Measurements from ENCODE around the gene MPP4.
"Not testable (repeated sequence)": the region's sequence is repeated elsewhere in the genome, so short reads cannot be mapped to it uniquely, and the experiment has no call there.

The MPP4 gene

DNA sequence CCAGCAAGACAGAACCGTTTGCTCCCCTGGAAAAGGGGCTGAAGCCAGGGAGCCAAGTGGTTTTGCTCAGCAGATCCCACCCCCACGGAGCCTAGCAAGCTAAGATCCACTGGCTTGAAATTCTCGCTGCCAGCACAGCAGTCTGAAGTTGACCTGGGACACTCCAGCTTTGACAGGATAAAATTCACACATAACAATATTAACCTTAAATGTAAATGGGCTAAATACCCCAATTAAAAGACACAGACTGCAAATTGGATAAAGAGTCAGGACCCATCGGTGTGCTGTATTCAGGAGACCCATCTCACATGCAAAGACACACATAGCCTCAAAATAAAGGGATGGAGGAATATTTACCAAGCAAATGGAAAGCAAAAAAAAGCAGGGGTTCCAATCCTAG lies 27.2 kb downstream of the MPP4 start:
- not testable (repeated sequence) for DNase-seq (ENCODE audit: low read depth)

DNA sequence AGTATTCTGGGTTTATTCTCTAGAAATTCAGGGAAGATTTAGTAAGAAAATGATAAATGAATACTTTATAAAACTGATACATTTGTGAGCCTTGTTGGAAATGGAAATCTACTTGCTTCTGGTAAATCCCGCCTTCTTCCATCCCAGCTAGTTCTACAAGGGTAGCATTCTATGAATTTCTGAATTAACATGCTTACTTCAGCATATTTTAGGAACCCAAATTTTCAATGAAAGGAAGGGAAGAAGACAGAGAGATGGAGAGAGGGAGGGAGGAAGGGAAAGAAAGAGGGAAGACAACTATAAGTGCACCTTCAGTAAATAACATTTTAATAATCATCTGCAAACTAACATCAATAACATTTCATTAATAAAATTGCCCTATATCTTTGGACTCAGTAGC lies 28.6 kb downstream of the MPP4 start:
- no peak for DNase-seq (ENCODE audit: low read depth)

DNA sequence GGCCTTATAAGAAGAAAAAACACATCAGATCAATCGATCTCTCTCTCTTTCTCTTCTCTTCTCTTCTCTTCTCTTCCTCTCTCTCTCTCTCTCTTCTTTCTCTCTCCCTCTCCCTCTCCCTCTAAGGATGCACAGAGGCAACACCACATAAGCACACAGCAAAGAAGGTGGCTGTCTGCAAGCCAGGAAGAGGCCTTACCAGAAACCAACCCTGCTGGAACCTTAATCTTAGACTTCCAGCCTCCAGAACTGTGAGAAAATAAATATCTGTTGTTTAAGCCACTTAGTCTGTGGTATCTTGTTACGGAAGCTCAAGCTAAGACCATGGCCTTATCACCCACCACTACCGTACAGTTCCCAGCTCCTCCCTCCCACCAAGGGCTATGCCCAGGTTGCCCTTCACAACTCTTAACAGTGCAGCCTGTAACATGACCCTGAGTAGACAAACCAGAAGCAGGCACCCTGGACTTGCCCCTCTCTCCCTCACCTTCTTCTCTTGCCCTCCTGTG lies 30.0 kb downstream of the MPP4 start:
- no peak for DNase-seq (ENCODE audit: low read depth)

DNA sequence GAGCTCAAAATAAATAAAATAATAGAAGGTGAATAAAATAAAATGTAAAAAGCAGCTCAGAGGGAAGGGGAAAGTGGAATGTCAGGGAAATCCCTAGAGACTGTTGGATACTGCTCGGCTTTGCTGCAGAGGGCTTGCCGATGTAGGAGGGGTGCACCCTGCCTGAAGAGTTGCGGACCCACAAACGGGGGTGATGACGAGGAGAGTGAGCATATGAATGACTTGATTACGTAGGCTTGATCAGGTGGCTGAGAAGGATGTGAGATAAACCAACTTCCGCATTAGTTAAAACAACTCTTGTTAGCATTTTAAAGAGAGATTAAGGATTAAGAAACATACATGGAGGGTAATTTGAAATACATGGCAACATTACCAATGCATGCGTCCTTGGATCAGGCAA lies 34.1 kb downstream of the MPP4 start:
- DNase-seq (ENCODE audit: low read depth), result no peak

DNA sequence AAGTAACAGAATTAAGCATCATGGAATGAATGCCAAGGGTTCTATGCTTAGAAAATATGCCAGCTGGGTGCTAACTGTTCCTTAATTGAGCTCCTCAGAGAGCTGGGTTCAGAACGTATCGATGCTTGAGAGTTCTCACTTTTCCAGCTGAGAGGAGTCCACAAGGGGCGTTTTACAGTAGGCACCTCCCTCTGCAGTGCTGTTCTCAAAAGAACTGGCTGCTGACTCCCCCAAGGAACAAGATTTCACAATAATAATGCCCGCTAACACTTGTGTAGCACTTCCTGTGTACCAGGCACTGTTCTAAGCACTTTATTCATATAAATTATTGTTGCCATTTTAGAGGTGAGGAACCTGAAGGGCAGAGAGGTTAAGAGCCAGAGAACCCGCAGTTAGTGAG lies 37.1 kb downstream of the MPP4 start:
- no peak for DNase-seq (ENCODE audit: low read depth)

DNA sequence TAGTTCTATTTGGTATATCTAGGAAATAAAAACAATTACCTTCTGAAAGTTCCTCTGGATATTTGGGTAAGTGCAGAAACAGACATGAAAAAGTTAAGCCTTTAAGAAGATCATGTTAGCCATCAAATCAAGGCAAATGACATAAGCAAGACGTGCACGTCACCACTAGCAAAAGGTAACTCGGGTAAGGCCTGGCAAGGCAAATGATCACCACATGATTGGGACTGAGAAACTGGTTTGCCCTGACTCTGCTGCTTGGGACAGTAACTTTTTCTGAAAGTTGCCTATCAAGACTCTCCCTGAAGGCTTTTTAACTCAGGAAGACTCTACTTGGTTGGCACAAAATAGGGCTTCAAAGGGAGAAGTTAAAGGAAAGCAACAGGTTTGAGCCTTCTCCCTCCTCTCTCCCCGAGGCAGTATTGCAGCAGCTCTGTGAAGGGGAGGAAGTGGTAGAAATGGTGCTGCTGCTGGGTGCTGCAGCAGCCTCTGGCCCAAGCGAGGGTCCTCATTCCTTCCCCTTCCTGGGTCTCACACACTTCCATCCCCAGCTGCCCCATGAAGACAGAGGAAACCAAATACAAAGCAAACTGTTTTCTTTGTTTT lies 38.0 kb downstream of the MPP4 start:
- DNase-seq (ENCODE audit: low read depth), result no peak

DNA sequence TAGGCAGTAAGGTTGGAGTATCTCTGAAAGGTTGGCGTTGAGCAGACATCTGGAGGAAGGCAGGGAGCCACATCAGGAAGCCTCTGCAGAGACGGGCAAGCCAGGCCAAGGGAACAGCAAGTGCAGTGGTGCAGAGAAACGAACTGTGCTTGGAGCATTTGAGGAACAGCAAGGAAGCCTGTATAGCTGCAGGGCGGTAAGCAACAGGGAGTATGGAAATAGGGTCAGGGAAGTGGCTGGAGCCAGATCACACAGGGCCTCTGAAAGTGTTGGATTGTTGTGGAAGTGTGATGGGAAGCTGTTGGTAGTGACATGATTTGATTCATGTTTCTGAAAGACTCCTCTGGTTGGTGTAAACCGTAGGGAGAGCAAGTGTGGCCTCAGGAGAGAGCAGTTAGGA lies 41.7 kb downstream of the MPP4 start:
- DNase-seq (ENCODE audit: low read depth), result no peak

DNA sequence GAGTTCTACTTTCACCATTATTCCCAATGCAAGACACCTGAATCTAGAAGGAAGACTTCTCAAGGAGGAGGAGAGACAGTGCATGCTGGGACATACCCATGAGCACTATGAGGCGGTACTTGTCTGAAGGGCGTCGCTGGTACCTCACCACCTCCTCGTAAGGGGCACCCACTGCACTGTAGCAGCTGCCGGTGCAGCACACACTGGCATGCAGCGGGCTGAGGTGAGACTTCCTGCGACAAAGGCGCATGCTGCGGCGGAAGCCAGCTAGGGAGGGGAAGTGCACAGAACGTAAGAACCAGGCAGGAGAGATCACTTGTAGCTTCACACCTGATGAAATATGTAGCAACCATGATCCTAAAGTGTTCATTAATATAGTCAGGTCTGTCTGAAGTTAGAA lies 42.3 kb downstream of the MPP4 start:
- DNase-seq (ENCODE audit: low read depth), result no peak

DNA sequence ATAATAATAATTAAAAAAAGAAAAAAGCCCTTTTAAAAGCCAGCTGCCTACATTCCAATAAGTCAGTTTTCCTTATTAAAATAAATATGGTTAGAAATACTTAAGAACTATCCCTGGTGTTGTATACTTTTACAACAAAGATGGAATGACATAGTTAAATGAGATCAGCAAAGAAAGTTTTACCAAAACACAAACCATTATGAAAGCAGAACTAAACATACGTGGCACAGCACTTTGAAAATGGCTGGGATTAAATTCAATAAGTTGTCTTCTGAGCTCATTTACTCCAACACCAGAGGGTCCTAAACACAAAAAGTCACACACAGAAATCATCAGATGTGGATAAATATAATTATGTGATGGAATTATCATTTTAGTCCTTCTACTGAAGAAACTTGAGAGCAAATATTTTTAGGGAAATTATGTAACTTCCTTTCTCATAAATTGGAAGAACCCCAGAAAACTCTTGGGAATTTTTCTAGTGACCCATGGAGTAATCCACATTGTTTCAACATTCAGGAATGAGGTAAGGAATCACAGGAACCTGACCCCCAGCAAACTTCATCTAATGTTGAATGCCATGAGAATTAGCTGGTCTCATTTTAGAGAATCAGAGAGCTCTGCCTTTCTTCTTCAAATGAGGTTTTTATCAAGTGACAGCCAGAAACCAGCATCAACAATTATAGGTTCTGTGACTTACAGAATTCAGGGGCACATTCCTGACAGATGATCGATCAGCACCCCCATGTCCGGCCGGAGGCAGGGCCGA lies 43.6 kb downstream of the MPP4 start:
- no peak for DNase-seq (ENCODE audit: low read depth)

DNA sequence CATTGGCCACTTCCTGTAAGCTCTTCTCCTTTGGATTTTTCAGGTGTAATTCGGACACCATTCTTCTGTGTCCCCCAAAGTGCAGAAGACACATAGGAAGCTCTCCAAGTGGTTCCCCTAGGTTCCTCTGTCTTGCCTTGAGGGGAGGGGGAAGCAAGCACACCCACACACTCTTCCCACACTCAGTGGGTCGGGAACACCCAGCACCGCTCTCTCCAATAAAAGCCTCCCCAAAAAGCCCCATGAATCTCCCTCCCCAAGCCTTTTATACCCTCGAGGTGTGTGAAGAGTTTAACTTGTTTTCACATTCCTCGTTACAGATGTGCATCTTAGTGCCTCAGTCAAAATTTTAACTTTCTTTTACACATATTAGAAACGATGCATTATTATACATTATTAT lies 45.2 kb downstream of the MPP4 start:
- DNase-seq (ENCODE audit: low read depth), result no peak

DNA sequence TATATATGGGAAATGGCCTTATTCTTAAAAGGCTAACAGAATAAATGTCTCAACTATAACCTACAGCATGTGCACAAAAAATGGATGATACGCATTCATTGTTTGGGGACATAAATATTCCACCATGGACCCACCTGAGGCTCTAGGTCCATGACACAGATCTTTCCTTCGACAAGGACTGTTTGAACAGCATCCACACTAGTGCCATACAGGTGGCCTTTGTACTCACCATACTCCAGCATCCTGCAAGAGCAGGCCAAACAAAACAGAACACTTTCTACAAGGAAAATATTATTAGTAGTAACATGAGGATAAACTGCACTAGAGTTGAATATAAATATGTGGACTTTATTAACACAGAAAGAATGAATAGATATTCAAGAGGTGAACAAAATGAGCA lies 49.0 kb downstream of the MPP4 start:
- no peak for DNase-seq (ENCODE audit: low read depth)

DNA sequence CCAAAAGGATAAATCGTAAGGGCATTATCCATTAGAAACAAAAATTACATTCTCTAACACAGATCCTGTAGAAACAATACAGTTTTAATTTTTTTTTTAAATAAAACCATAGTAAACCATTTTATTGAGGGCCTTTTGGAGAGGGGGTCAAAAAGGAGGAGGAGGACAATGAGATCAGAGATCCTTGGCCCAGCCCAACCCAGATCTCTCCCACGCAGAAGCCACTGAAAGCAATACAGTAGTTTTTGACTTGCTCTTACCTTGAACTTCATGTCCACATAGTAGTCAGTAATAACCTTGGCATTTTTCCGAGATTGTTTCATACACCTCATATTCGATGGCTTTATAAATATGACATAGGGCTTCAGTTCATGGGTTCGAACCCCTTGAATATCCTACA lies 51.0 kb downstream of the MPP4 start:
- DNase-seq (ENCODE audit: low read depth), result no peak

DNA sequence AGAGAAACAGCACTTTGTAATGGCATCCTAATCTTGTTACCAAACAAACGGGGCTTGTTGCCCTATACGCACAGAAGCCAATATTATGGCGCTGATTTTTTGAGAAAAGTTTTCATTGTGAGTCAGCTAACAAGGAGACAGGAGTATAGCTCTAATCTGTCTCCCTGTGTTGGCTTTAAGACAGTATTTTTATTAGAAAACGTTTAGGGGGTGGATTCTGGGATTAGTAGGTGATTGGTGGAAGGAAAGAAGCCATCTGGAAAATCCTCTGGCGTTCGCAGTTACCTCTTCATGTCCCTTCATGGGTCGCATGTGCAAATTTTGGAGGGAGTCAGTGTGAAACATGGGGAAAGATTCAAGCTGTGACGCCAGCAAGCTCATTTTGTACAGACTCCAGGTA lies 54.4 kb downstream of the MPP4 start:
- DNase-seq (ENCODE audit: low read depth), result no peak

DNA sequence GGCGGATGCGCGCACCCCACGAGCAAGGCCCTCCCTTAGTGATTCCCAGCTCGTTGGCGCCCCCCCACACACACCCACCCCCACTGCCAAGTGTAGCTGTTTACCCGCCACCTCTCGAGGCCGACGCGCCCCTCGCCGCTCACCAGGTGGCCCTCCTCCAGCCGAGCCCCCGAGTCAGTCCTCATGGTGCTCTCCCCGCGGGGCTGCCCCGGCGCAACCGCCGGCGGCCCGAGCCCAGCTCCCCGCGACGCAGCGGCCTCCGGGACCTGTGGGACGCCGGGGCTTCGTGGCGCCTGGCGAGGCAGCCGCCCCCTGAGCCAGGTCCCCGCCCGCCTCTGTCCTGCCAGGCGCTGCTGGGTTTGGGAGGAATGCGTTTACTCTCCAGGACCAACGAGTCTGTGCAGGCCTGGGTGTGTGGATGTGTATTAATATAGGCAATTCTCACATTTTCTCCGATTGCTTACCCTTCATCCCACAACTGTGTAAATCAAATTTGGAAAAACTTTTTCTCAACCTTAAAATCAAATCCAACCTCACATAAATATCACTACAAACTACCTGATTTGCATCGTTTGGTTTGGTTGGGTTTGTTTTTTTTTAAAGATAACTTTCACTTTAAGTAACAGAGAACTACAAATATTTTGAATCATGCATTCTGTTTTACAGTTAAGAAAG lies 55.1 kb downstream of the MPP4 start, which contains the start of gene TMEM237:
Gene TMEM237 (minus strand): TSS at position 288 of the 675 bp plus-strand sequence. CDS start 103 bp downstream, at position 185.
- peak; percentile 24 for DNase-seq (ENCODE audit: low read depth)

DNA sequence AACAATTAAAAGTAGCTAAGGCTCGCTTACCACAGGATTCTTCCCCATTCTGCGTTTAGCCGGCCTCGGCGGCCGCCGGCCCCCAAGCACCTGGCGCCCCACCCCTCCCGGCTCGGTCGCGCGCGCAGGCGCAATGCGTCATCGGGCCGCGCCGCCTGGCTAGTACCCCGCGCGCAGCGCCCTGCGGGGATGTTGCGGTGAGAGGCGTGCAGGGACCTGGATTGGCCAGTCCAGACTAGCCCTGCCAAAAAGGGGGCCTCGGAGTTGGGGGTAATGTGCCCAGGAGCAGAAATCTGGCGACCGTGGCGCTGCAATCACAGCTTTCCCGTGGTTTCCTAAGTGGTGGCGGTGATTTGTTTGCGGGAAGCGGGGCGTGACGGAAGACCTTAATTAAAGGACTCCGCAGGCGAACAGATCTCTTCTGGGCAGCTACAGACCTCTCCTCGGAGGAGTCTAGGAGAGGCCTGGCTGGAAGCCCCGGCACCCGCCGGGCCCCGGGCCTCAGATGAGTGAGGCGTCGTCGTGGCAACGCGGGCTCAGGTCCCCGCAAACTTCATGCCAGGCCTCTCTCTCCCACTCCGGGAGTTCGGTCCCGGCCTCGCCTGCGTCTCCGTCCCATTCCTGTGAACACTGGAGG lies 55.7 kb downstream of the MPP4 start:
- peak; percentile 71 for DNase-seq (ENCODE audit: low read depth)

DNA sequence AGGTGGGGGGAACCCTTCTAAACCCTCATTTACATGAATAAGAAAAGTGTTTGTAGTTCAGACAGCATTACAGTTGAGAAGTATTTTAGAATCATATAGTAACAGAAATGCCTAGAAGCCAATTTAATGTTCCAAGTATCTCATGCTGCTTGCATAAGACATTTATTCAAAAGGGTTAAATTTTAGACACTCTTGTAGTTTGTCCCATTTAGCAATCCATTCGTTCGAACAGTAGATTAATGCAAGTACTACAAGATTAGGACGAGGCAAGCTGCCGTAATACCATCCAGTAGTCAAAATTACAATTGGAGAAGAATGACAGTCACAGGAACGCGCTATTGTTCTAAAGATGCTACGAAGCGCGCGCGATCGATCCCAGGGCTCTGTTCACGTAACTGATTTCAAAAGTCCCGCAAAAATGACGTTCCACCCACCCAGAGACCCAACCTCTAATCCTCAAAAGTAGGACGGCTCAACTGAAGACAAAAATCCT lies 56.3 kb downstream of the MPP4 start:
- no peak for DNase-seq (ENCODE audit: low read depth)

DNA sequence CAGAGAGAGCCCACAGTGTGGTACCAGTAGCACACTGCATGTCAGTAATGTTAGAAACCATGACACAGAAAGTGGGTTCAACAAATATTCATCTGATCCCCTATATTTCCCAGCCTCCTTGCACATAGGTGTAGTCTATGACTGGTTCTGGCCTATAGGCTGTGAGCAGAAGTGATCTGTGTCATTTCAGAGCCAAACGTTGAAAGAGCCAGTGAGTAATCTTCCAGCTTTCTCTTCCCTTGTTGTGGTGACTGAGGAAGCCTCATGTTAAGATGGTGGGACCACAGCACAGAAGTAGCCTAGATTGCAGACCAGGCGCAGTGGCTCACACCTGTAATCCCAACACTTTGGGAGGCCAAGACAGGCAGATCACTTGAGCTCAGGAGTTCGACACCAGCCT lies 59.2 kb downstream of the MPP4 start:
- no peak for DNase-seq (ENCODE audit: low read depth)

DNA sequence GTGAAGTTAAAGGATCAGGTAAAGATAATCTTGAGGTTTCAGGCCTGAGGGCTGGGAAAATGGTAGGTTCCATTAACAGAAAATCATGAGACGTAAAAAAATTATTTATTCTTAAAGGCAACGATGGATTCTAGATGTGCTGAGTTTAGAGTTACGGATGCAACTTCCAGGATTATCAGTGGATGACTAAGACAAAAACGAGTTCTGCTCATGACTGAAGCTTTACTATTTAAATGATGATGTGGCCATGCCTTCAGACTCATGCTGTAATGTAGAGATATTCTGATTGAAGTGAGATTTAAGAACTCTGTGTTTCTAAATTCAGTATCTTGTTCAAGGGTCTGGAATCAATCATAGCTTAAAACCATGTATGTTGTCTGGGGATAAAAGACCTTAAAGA lies 60.1 kb downstream of the MPP4 start:
- no peak for DNase-seq (ENCODE audit: low read depth)

DNA sequence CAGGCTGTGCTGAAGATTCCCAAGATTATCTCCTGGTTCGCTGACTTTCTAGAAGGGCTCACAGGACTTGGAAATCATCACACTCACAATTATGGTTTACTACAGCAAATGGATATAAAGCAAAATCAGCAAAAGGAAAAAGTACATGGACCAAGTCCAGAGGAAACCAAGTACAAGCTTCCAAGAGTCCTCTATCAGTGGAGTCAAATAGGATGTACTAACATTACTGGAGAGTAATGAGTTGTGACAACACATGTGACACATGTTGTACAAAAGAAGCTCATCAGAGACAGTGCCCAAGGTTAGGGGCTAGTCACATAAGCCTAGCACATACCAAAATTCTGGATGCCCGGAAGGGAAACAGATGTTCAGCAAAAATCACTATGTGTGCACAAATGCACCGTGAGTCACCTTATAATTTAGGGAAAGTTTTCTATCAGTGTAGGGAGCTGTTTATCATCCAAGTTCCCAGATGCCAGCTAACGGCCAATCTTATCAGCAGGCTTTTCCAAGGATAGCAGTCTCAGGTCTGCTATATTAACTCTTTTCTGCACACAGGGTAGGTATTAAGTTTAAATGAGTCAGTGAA lies 64.7 kb downstream of the MPP4 start:
- DNase-seq (ENCODE audit: low read depth), result no peak

DNA sequence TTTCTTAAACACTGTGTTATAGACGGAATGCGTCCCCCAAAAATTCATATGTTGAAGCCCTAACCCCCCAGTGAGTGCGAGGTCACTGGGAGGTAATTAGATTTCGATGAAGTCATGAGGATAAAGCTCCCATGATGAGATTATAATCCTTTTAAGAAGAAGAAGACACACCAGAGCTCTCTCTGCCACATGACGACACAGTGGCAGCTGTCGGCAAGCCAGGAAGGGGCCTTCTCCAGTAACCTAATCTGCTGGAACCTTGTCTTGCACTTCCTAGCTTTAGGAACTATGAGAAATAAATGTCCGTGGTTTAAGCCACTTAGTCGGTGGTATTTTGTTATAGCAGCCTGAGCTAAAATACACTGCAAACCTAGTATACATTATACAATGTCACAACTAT lies 67.4 kb downstream of the MPP4 start:
- DNase-seq (ENCODE audit: low read depth), result no peak

DNA sequence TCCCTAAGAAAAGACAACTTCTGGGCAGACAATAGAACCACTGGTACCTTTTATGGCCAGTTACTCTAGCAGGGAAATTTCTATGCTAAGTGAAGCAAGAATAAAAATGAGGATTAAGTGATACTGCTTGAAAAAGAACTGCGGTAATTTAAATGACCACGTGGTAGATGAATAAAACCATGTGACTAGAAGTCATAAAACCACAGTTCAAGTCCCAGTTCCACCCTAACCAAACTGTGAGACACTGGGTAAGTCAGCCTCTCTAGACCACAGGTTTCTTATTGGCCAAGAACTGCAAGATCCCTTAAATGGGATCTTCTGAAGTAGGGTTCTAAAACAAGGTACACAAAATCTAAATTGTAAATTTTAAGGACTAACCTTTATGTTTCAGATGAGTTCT lies 67.9 kb downstream of the MPP4 start:
- no peak for DNase-seq (ENCODE audit: low read depth)

DNA sequence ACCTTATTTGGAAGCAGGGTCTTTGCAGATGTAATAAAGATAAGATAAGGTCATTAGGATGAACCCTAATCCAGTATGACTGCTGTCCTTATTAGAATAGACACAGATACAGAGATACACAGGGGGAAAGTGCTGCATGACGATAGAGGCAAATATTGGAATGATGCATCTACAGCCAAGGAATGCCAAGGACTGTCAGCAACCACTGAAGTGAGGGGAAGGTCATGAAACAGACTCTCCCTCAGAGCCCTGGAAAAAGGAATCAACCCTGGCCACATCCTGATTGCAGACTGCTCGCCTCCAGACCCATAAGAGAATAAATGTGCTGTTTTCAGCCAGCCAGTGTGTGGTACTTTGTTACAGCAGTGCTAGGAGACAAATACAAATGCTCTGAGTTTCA lies 69.9 kb downstream of the MPP4 start:
- no peak for DNase-seq (ENCODE audit: low read depth)
